Uterus (tissue), 4 donors: ENCODE data around the gene RNF123. TPM values are rescaled to one million over a fixed set of nuclear protein-coding genes. Genes with fewer than 3 reads are reported as not detected.

Experiments used
- DNase-seq, 2 donors: peaks; one replicate each; pipeline ENCODE4 v3.0.0-alpha.2; 2019 to 2020
- H3K27ac ChIP-seq, 2 donors: fragments of 200-600 bp; sonication (generic); 1 replicate in 1 of 2; 2 replicates in 1 of 2; pipeline ENCODE4 v1.5.1; 2016 to 2018
- H3K27me3 ChIP-seq, 2 donors: fragments of 200-600 bp; sonication (generic); one replicate each; pipeline ENCODE4 v1.5.1; 2018 to 2019; ENCODE audit warnings: control low read depth in 1 of 2
- H3K36me3 ChIP-seq, 2 donors: fragments of 200-600 bp; sonication (generic); one replicate each; pipeline ENCODE4 v1.5.1; 2019; ENCODE audit warnings: control low read depth in 1 of 2
- H3K4me1 ChIP-seq, 2 donors: fragments of 200-600 bp; sonication (generic); one replicate each; pipeline ENCODE4 v1.5.1; 2018 to 2019; ENCODE audit warnings: control low read depth in 1 of 2
- H3K4me3 ChIP-seq, 2 donors: fragments of 200-600 bp; sonication (generic); 1 replicate in 1 of 2; 2 replicates in 1 of 2; pipeline ENCODE4 v1.5.1; 2018 to 2019; ENCODE audit warnings: mild to moderate bottlenecking in 1 of 2
- H3K9me3 ChIP-seq, 2 donors: fragments of 200-600 bp; sonication (generic); one replicate each; pipeline ENCODE4 v1.5.1; 2019; ENCODE audit warnings: control low read depth in 1 of 2
- POLR2A ChIP-seq, 2 donors: fragments of 450-650 bp; IDR thresholded peaks; one replicate each; pipeline ENCODE4 v1.6.1; 2016; ENCODE audit warnings: antibody characterized with exemption in 2 of 2, mild to moderate bottlenecking in 1 of 2, moderate library complexity in 1 of 2
- intact Hi-C: fragments of 100-400 bp; cut with DNase I; formaldehyde crosslinking; loops from one replicate; pipeline ENCODE4 v1.15.1; 2023; ENCODE audit warnings: low total_unique reads
- total RNA-seq, 4 donors: library from RNA; depleted of rRNA in 3 of 4; stranded (reverse); fragments of >200 nt in 3 of 4; gene quantifications; one replicate each; pipeline versions ENCODE4 v1.1.0 to v1.2.4, GENCODE V29; 2014 to 2023
- TF ChIP-seq, protein P1 (sequence below), 4 experiments: fragments of 200-600 bp in 2 of 4; fragments of 450-650 bp in 2 of 4; sonication (generic) in 2 of 4; IDR thresholded peaks; one replicate each; pipeline ENCODE4 v1.5.1; 2016 to 2019; ENCODE audit warnings: antibody characterized with exemption in 4 of 4, mild to moderate bottlenecking in 2 of 4, moderate library complexity in 1 of 4
- donor health status: DM: yes; HTN: yes; CAD: no.

Gene RNF123
- total RNA-seq, 4 donors from 2014 or later = 10.9 to 47.3 (median 25.3) TPM

DNA sequence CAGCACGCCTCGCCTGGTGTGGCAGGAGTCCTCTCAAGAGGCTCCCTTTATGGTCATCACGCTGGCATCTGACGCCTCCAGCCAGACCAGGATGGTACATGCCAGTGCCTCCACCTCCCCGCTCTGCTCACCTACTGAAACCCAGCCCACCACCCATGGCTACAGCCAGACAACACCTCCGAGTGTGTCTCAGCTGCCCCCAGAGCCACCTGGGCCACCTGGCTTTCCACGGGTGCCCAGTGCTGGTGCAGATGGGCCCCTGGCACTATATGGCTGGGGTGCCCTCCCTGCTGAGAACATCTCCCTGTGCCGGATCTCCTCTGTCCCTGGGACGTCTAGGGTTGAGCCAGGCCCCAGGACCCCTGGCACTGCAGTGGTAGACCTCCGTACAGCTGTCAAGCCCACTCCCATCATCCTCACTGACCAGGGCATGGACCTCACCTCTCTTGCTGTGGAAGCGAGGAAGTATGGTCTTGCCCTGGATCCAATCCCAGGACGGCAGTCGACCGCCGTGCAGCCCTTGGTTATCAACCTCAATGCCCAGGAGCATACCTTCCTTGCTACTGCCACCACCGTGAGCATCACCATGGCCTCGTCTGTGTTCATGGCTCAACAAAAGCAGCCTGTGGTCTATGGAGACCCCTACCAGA is 35.1 kb upstream of the RNF123 start:
- no peak overlapping the region for H3K4me3 ChIP-seq
- intact Hi-C loops = no loop called here
- TF ChIP-seq, protein P1, sequence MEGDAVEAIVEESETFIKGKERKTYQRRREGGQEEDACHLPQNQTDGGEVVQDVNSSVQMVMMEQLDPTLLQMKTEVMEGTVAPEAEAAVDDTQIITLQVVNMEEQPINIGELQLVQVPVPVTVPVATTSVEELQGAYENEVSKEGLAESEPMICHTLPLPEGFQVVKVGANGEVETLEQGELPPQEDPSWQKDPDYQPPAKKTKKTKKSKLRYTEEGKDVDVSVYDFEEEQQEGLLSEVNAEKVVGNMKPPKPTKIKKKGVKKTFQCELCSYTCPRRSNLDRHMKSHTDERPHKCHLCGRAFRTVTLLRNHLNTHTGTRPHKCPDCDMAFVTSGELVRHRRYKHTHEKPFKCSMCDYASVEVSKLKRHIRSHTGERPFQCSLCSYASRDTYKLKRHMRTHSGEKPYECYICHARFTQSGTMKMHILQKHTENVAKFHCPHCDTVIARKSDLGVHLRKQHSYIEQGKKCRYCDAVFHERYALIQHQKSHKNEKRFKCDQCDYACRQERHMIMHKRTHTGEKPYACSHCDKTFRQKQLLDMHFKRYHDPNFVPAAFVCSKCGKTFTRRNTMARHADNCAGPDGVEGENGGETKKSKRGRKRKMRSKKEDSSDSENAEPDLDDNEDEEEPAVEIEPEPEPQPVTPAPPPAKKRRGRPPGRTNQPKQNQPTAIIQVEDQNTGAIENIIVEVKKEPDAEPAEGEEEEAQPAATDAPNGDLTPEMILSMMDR (IDR thresholded peaks at IDR 0.05) = no peak
- TF ChIP-seq POLR2A (IDR thresholded peaks at IDR 0.05) = no peak
- no peak for DNase-seq
- no peak overlapping the region for H3K27ac ChIP-seq
- no peaks in the 10 kb centered on the region for H3K9me3 ChIP-seq
- H3K4me1 ChIP-seq = no peaks in the 10 kb centered on the region
- H3K27me3 ChIP-seq = no peaks in the 10 kb centered on the region
- no peaks in the 10 kb centered on the region for H3K36me3 ChIP-seq

DNA sequence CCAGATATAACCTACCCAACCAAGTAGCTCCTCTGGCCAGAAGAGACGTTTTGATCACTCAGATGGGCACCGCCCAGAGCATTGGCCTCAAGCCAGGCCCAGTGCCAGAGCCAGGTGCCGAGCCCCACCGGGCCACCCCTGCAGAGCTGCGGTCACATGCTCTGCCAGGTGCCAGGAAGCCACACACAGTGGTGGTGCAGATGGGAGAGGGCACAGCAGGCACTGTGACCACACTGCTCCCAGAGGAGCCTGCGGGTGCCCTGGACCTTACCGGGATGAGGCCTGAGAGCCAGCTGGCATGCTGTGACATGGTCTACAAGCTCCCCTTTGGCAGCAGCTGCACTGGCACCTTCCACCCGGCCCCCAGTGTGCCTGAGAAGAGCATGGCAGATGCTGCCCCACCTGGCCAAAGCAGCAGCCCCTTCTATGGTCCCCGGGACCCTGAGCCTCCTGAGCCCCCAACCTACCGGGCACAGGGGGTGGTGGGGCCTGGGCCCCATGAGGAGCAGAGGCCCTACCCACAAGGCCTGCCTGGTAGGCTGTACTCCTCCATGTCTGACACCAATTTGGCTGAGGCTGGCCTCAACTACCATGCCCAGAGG is 34.3 kb upstream of the RNF123 start:
- intact Hi-C loops = no loop called here
- Histone ChIP-seq H3K27ac (no peak overlapping the region), H3K27me3 (no peaks in the 10 kb centered on the region), H3K9me3 (no peaks in the 10 kb centered on the region), H3K36me3 (no peaks in the 10 kb centered on the region), H3K4me1 (no peaks in the 10 kb centered on the region), H3K4me3 (no peak overlapping the region)
- TF ChIP-seq, protein P1 (IDR thresholded peaks at IDR 0.05) = no peak
- TF ChIP-seq POLR2A (IDR thresholded peaks at IDR 0.05) = no peak
- DNase-seq = no peak

DNA sequence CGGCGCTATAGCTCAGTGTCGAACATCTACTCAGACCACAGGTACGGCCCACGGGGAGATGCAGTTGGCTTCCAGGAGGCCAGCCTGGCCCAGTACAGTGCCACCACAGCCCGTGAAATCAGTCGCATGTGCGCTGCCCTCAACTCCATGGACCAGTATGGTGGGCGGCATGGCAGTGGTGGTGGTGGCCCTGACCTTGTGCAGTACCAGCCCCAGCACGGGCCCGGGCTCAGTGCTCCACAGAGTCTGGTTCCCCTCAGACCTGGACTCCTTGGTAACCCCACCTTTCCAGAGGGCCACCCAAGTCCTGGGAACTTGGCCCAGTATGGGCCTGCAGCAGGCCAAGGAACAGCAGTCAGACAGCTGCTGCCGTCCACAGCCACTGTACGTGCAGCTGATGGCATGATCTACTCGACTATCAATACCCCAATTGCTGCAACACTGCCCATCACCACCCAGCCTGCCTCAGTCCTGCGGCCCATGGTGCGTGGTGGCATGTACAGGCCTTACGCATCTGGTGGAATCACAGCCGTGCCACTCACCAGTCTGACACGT is 33.5 kb upstream of the RNF123 start:
- DNase-seq = no peak
- no peak overlapping the region for H3K27ac ChIP-seq
- intact Hi-C loops = no loop called here
- no peak overlapping the region for H3K4me3 ChIP-seq
- TF ChIP-seq, protein P1 (IDR thresholded peaks at IDR 0.05) = no peak
- TF ChIP-seq POLR2A (IDR thresholded peaks at IDR 0.05) = no peak
- no peaks in the 10 kb centered on the region for H3K36me3 ChIP-seq
- no peaks in the 10 kb centered on the region for H3K27me3 ChIP-seq
- H3K4me1 ChIP-seq = no peaks in the 10 kb centered on the region
- H3K9me3 ChIP-seq = no peaks in the 10 kb centered on the region

DNA sequence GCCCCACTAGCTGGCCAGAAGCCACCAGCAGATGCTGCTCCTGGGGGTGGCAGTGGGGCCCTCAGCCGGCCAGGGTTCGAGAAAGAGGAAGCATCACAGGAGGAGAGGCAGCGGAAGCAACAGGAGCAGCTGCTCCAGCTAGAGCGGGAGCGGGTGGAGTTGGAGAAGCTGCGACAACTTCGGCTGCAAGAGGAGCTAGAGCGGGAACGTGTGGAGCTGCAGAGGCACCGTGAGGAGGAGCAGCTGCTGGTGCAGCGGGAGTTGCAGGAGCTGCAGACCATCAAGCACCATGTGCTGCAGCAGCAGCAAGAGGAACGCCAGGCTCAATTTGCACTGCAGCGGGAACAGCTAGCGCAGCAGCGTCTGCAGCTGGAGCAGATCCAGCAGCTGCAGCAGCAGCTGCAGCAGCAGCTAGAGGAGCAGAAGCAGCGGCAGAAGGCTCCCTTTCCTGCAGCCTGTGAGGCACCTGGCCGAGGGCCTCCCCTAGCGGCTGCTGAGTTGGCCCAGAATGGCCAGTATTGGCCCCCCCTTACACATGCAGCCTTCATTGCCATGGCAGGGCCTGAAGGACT is 32.7 kb upstream of the RNF123 start:
- TF ChIP-seq, protein P1 (IDR thresholded peaks at IDR 0.05) = no peak
- no peak for TF ChIP-seq POLR2A (IDR thresholded peaks at IDR 0.05)
- Histone ChIP-seq H3K4me1 (no peaks in the 10 kb centered on the region), H3K27ac (no peak overlapping the region), H3K36me3 (no peaks in the 10 kb centered on the region), H3K9me3 (no peaks in the 10 kb centered on the region), H3K4me3 (no peak overlapping the region), H3K27me3 (no peaks in the 10 kb centered on the region)
- intact Hi-C loops = no loop called here
- no peak for DNase-seq
